Psoas muscle (tissue), 8 donors: Measurements from ENCODE around the gene ALPK3. TPM values are rescaled to one million over a fixed set of nuclear protein-coding genes. Genes with fewer than 3 reads are reported as not detected.

ENCODE experiments used
- ATAC-seq, 4 donors: fragments of 200-7000 bp; cut with Tn5 transposase; one replicate each; pipeline ENCODE4 v1.9.1; 2020; ENCODE audit warnings: moderate library complexity in 3 of 4, mild to moderate bottlenecking in 2 of 4
- DNase-seq, 2 donors: peaks; one replicate each; pipeline ENCODE4 v3.0.0-alpha.2; 2020
- H3K27ac ChIP-seq: fragments of 200-600 bp; one replicate; pipeline ENCODE4 v1.8.0; 2022
- H3K27me3 ChIP-seq, 3 donors: fragments of 200-600 bp in 1 of 3; one replicate each; pipeline versions ENCODE4 v1.6.1 to v1.8.0; 2013 to 2022; ENCODE audit warnings: low read length in 2 of 3, mild to moderate bottlenecking in 2 of 3, moderate library complexity in 1 of 3; ENCODE audit not compliant: insufficient read depth in 3 of 3
- H3K36me3 ChIP-seq, 2 donors: fragments of 200-600 bp in 1 of 2; one replicate each; pipeline versions ENCODE4 v1.6.1 to v1.8.0; 2013 to 2022; ENCODE audit warnings: low read depth in 1 of 2, mild to moderate bottlenecking in 1 of 2, moderate library complexity in 1 of 2; ENCODE audit not compliant: insufficient read depth in 1 of 2
- H3K4me1 ChIP-seq: fragments of 200-600 bp; one replicate; pipeline ENCODE4 v1.8.0; 2022
- H3K4me3 ChIP-seq: fragments of 200-600 bp; one replicate; pipeline ENCODE4 v1.8.0; 2022; ENCODE audit warnings: mild to moderate bottlenecking
- H3K9me3 ChIP-seq: fragments of 200-600 bp; one replicate; pipeline ENCODE4 v1.8.0; 2022
- WGBS, 3 donors: extraction: QIAGEN DNeasy Blood & Tissue Kit; methylation state at CpG; one replicate each; pipeline versions ENCODE4 v1.1.6 to v1.1.7; 2013; 5-methylcytosine and 5-hydroxymethylcytosine counted together
- intact Hi-C, 2 donors: fragments of 100-400 bp; cut with DNase I; formaldehyde crosslinking; loops; one replicate each; pipeline versions ENCODE4 v1.11.0 to v1.14.2; 2022
- polyA plus RNA-seq, 3 donors: library from polyadenylated mRNA; stranded (reverse); fragments of 200-250 nt; gene quantifications; one replicate each; pipeline ENCODE4 v1.2.3, GENCODE V29; 2013
- total RNA-seq, 4 donors: library from RNA; stranded (reverse); fragmentation: NEBNext Ultra II Directional in 2 of 4; extraction: Animal tissue kit (Norgen Biotek cat#: 25700) in 2 of 4; gene quantifications; one replicate each; pipeline versions ENCODE4 v1.2.1 to v1.2.4, GENCODE V29; 2021 to 2023
- TF ChIP-seq, protein P1 (sequence below): fragments of 200-600 bp; IDR thresholded peaks from one replicate; pipeline ENCODE4 v1.8.0; 2022; ENCODE audit warnings: antibody characterized with exemption
- donor health status: healthy with polysubstance abuse.
- donor health status: DM: no; HTN: no; CAD: no; lungs with moderate emphysema.
- donor health status: Bipolar disorder and iron deficiency.
- donor health status: healthy.
- donor health status: DM: yes; HTN: yes; CAD: no.
- donor health status: DM: no; HTN: no; CAD: no.
- donor health status: DM: no; HTN: no; CAD: no.
- donor health status: DM: yes; HTN: yes; CAD: no.

The ALPK3 gene
- total and polyA plus RNA-seq, 7 donors, result 75.7 to 461 (median 245) TPM

- WGBS, 3 donors, result 71 to 74% (median 72%) methylated on average over 3 of the region's 3 CpGs
- intact Hi-C loops, result loop anchor here in 1 of 2 donors (5.0 kb wide), 1 partner anchor 66 kb away; no protein-coding TSS in a partner anchor
- TF ChIP-seq, protein P1, sequence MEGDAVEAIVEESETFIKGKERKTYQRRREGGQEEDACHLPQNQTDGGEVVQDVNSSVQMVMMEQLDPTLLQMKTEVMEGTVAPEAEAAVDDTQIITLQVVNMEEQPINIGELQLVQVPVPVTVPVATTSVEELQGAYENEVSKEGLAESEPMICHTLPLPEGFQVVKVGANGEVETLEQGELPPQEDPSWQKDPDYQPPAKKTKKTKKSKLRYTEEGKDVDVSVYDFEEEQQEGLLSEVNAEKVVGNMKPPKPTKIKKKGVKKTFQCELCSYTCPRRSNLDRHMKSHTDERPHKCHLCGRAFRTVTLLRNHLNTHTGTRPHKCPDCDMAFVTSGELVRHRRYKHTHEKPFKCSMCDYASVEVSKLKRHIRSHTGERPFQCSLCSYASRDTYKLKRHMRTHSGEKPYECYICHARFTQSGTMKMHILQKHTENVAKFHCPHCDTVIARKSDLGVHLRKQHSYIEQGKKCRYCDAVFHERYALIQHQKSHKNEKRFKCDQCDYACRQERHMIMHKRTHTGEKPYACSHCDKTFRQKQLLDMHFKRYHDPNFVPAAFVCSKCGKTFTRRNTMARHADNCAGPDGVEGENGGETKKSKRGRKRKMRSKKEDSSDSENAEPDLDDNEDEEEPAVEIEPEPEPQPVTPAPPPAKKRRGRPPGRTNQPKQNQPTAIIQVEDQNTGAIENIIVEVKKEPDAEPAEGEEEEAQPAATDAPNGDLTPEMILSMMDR, result no peak
- DNase-seq (no peak), ATAC-seq (no peak)
- Histone ChIP-seq H3K36me3 (peaks cover 7 to 100% of the 10 kb centered on the region in 2 donors), H3K4me3 (no peak overlapping the region), H3K4me1 (peaks cover 9% of the 10 kb centered on the region), H3K9me3 (no peaks in the 10 kb centered on the region), H3K27ac (no peak overlapping the region), H3K27me3 (no peaks in the 10 kb centered on the region)
Observed at GRCh38 chr15:84861781-84862180, 44.6 kb downstream of the ALPK3 start.

- H3K36me3 ChIP-seq, result peaks cover 7 to 100% of the 10 kb centered on the region in 2 donors
- no peak for DNase-seq
- intact Hi-C loops, result loop anchor here in 1 of 2 donors (5.0 kb wide), 1 partner anchor 65 kb away; no protein-coding TSS in a partner anchor
- H3K27ac ChIP-seq, result no peak overlapping the region
- TF ChIP-seq, protein P1, result no peak
- no peaks in the 10 kb centered on the region for H3K27me3 ChIP-seq
- 88 to 92% (median 90%) methylated on average over 17 of the region's 17 CpGs for WGBS, 3 donors
- H3K4me1 ChIP-seq, result peaks cover 9% of the 10 kb centered on the region
- H3K9me3 ChIP-seq, result no peaks in the 10 kb centered on the region
- no peak overlapping the region for H3K4me3 ChIP-seq
- no peak for ATAC-seq
Observed at GRCh38 chr15:84862214-84862975, 45.2 kb downstream of the ALPK3 start.

DNA sequence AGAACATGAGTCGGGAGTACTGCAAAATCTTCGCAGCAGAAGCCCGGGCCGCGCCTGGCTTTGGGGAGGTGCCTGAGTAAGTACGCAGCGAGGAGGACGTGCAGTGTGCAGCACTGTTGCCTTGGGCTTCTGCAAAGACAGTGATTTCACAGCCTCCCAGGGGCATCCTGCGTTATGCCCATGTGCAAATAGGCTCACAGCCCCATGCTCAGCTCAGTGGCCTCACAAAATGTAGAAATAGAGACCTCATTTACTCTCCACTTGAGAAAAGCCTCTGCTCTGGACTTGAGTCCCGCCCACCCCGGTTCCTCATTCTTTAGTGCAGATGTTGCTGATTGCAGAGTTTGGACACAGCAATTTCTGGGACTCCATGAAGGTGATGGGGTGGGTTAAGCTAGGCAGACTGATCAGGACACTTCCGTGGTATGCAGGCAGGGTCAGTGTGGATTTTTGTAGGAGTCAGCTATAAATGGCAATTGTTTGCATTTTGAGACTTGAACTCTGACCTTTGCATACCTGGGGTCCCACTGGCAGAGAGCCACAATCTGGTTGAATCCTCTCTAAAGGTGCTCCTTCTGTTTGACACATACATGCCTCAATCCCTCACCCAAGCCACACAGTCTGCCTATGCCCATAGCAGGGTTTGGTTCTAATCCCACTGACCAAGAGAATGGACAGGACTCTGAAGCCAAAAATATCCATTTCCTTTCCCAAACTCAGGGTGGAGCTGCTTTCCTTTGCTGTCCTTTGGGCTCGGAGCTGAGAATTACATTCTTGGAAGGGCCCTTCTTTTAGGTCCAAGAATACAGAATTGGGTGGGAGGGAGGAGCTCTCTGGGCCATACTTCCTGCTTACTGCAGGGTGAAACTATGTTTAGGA lies 46.6 kb downstream of the ALPK3 start:
- intact Hi-C loops, result loop anchor here in 1 of 2 donors (5.0 kb wide), 1 partner anchor 63 kb away; no protein-coding TSS in a partner anchor
- H3K27me3 ChIP-seq, result no peaks in the 10 kb centered on the region
- DNase-seq, result no peak
- TF ChIP-seq, protein P1, result peak; percentile 13
- H3K9me3 ChIP-seq, result no peaks in the 10 kb centered on the region
- peaks cover 3 to 100% of the 10 kb centered on the region in 2 donors for H3K36me3 ChIP-seq
- WGBS, 3 donors, result 75 to 79% (median 77%) methylated on average over 13 of the region's 13 CpGs
- H3K4me3 ChIP-seq, result no peak overlapping the region
- peaks cover 9% of the 10 kb centered on the region for H3K4me1 ChIP-seq
- no peak overlapping the region for H3K27ac ChIP-seq
- ATAC-seq, result peak in 1 of 4 donors; percentile 3

DNA sequence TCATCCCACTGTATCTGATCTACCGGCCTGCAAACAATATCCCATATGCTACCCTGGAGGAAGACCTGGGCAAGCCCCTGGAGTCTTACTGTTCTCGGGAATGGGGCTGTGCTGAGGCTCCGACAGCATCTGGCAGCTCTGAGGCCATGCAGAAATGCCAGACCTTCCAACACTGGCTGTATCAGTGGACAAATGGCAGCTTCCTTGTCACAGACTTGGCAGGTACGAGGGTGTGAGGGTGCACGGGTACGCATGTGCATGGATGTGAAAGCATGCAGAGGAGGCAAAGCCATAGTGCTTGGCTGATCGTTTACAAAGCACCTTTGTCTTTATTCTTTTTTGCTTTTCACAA lies 47.3 kb downstream of the ALPK3 start:
- TF ChIP-seq, protein P1, result no peak
- 36 to 53% (median 45%) methylated on average over 7 of the region's 7 CpGs for WGBS, 3 donors
- no peak overlapping the region for H3K4me3 ChIP-seq
- no peaks in the 10 kb centered on the region for H3K9me3 ChIP-seq
- H3K27ac ChIP-seq, result no peak overlapping the region
- no peaks in the 10 kb centered on the region for H3K27me3 ChIP-seq
- H3K4me1 ChIP-seq, result peaks cover 9% of the 10 kb centered on the region
- no peak for DNase-seq
- intact Hi-C loops, result loop anchor here in 1 of 2 donors (5.0 kb wide), 1 partner anchor 63 kb away; no protein-coding TSS in a partner anchor
- peak in 1 of 4 donors; percentile 5 for ATAC-seq
- H3K36me3 ChIP-seq, result peaks cover 0 to 100% of the 10 kb centered on the region in 2 donors
